Lower lobe of right lung (tissue), 2 donors: Measurements from ENCODE around the gene DPP9. TPM values are rescaled to one million over a fixed set of nuclear protein-coding genes. Genes with fewer than 3 reads are reported as not detected.
"Not testable (repeated sequence)": the region's sequence is repeated elsewhere in the genome, so short reads cannot be mapped to it uniquely, and the experiment has no call there.

Source experiments
- ATAC-seq, 2 donors: fragments of 200-7000 bp; cut with Tn5 transposase; one replicate each; pipeline ENCODE4 v1.9.1; 2020 to 2022; ENCODE audit warnings: mild to moderate bottlenecking in 2 of 2, moderate library complexity in 2 of 2
- DNase-seq: peaks from one replicate; pipeline ENCODE4 v3.0.0-alpha.2; 2020
- H3K27ac ChIP-seq: fragments of 200-600 bp; one replicate; pipeline ENCODE4 v1.8.0; 2022
- H3K27me3 ChIP-seq: fragments of 200-600 bp; one replicate; pipeline ENCODE4 v1.8.0; 2022; ENCODE audit warnings: low read depth
- H3K36me3 ChIP-seq: fragments of 200-600 bp; one replicate; pipeline ENCODE4 v1.8.0; 2022; ENCODE audit warnings: mild to moderate bottlenecking
- H3K4me1 ChIP-seq: fragments of 200-600 bp; one replicate; pipeline ENCODE4 v1.8.0; 2022
- H3K4me3 ChIP-seq: fragments of 200-600 bp; one replicate; pipeline ENCODE4 v1.8.0; 2022; ENCODE audit warnings: mild to moderate bottlenecking
- H3K9me3 ChIP-seq: fragments of 200-600 bp; one replicate; pipeline ENCODE4 v1.8.0; 2022
- intact Hi-C: fragments of 100-400 bp; cut with DNase I; formaldehyde crosslinking; loops from one replicate; pipeline ENCODE4 v1.11.0; 2022
- total RNA-seq: library from RNA; stranded (reverse); fragmentation: NEBNext Ultra II Directional; extraction: Animal tissue kit (Norgen Biotek cat#: 25700); gene quantifications from one replicate; pipeline ENCODE4 v1.2.1, GENCODE V29; 2021
- TF ChIP-seq, protein P1 (sequence below): fragments of 200-600 bp; IDR thresholded peaks from one replicate; pipeline ENCODE4 v1.8.0; 2022; ENCODE audit warnings: antibody characterized with exemption, mild to moderate bottlenecking
- donor health status: DM: no; HTN: yes; CAD: no; lungs with severe emphysema.

Gene DPP9
- total RNA-seq, 1 donor from 2014 or later: 79.6 TPM

DNA sequence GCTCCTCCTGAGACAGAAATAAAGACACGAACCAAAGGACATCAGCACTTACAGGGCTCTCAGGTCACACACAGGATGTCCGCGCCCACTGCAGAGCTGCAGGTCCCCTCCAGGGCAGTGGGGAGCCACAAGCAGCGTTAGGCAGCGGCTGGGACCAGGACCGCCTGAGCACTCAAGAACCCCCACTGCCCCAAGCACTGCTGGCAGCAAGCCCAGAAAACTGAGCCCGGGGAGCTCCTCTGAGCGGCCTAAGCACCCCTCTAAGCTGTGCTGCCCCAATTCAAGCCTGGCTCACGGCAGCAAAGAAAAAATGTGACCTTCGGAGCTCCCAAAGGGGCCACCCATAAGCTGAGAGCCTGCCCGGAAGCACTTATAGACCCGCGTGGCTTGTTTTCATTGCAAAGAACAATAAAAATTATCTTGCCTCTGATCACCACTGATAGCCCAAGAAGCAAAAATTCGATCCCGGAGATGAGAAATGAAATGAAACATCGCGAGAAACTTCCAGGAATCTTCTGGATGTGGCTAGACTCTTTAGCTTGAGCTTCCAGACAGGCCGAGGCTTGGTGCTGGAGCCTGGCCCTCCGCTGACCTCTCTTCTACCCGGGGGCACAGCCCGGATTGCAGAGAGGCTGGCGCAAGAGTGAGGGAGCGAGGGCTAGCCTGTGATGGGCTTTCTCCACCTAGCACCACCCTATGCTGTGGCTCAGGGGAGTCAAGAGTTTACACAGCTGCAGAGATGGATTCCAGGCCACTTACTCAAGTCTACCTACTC is 6.3 kb downstream of the DPP9 start:
- H3K36me3 ChIP-seq: peaks cover 90% of the 10 kb centered on the region
- H3K4me1 ChIP-seq: peaks cover 68% of the 10 kb centered on the region
- intact Hi-C loops: no loop called here
- ATAC-seq: peak; percentile 76 to 77
- H3K9me3 ChIP-seq: no peaks in the 10 kb centered on the region
- no peaks in the 10 kb centered on the region for H3K27me3 ChIP-seq
- peak overlapping the region; percentile 60 for H3K27ac ChIP-seq
- DNase-seq: peak; percentile 78
- peak overlapping the region; percentile 42 for H3K4me3 ChIP-seq
- TF ChIP-seq, protein P1, sequence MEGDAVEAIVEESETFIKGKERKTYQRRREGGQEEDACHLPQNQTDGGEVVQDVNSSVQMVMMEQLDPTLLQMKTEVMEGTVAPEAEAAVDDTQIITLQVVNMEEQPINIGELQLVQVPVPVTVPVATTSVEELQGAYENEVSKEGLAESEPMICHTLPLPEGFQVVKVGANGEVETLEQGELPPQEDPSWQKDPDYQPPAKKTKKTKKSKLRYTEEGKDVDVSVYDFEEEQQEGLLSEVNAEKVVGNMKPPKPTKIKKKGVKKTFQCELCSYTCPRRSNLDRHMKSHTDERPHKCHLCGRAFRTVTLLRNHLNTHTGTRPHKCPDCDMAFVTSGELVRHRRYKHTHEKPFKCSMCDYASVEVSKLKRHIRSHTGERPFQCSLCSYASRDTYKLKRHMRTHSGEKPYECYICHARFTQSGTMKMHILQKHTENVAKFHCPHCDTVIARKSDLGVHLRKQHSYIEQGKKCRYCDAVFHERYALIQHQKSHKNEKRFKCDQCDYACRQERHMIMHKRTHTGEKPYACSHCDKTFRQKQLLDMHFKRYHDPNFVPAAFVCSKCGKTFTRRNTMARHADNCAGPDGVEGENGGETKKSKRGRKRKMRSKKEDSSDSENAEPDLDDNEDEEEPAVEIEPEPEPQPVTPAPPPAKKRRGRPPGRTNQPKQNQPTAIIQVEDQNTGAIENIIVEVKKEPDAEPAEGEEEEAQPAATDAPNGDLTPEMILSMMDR: no peak

GRCh38 chr19:4715529-4716221 is 8.0 kb downstream of the DPP9 start:
- DNase-seq: peak; percentile 85
- Histone ChIP-seq H3K4me3 (peak overlapping the region; percentile 14), H3K36me3 (peaks cover 93% of the 10 kb centered on the region), H3K27ac (peak overlapping the region; percentile 60), H3K27me3 (no peaks in the 10 kb centered on the region), H3K9me3 (no peaks in the 10 kb centered on the region), H3K4me1 (peaks cover 53% of the 10 kb centered on the region)
- intact Hi-C loops: no loop called here
- TF ChIP-seq, protein P1: no peak
- peak; percentile 71 to 78 for ATAC-seq

DNA sequence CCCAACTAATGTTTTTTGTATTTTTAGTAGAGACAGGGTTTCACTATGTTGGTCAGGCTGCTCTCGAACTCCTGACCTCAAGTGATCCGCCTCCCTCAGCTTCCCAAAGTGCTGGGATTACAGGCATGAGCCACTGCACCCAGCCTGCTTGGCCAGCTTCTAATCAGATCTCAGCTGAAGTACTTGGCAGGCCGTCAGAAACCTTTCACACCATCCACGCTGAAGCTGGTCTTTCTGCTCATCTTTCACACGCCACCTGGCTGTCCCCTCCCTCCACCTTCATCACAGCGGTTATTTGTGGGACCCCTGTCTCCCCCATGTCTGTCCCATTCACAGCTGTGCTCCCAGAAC is 8.5 kb downstream of the DPP9 start:
- Histone ChIP-seq H3K27ac (peak overlapping the region; percentile 60), H3K36me3 (peaks cover 93% of the 10 kb centered on the region), H3K4me3 (peak overlapping the region; percentile 14), H3K4me1 (peaks cover 56% of the 10 kb centered on the region)
- H3K9me3 ChIP-seq, DNase-seq, intact Hi-C loops, H3K27me3 ChIP-seq: not testable (repeated sequence)
- ATAC-seq: peak in 1 of 2 donors; percentile 38

GRCh38 chr19:4714016-4714415 is 9.6 kb downstream of the DPP9 start:
- ATAC-seq: no peak
- TF ChIP-seq, protein P1: no peak
- peak overlapping the region; percentile 31 for H3K27ac ChIP-seq
- no peak overlapping the region for H3K4me3 ChIP-seq
- no peaks in the 10 kb centered on the region for H3K9me3 ChIP-seq
- no peaks in the 10 kb centered on the region for H3K27me3 ChIP-seq
- H3K36me3 ChIP-seq: peaks cover 93% of the 10 kb centered on the region
- peaks cover 65% of the 10 kb centered on the region for H3K4me1 ChIP-seq
- intact Hi-C loops: no loop called here
- DNase-seq: no peak

GRCh38 chr19:4713384-4713951 is 10.2 kb downstream of the DPP9 start:
- intact Hi-C loops: no loop called here
- Histone ChIP-seq H3K27ac (peak overlapping the region; percentile 56), H3K9me3 (no peaks in the 10 kb centered on the region), H3K36me3 (peaks cover 91% of the 10 kb centered on the region), H3K27me3 (no peaks in the 10 kb centered on the region), H3K4me1 (peaks cover 63% of the 10 kb centered on the region), H3K4me3 (no peak overlapping the region)
- DNase-seq: no peak
- TF ChIP-seq, protein P1: no peak
- ATAC-seq: peak; percentile 36 to 73
